Daoy (cell line): ENCODE data around the gene PACRG. TPM values are rescaled to one million over a fixed set of nuclear protein-coding genes. Genes with fewer than 3 reads are reported as not detected.
A peak's percentile ranks its signal among the peaks of the same experiment; 100 is the strongest.

Source experiments
- DNase-seq: peaks from one replicate; pipeline ENCODE4 v3.0.0-alpha.2; 2015; ENCODE audit warnings: low read depth
- total RNA-seq: library from RNA; depleted of rRNA; stranded (reverse); fragments of >200 nt; shearing (Covaris generic); gene quantifications from 2 replicates; pipeline ENCODE4 v1.2.3, GENCODE V29; 2014

PACRG gene
- total RNA-seq, 1 experiment from 2014 or later, result not detected

DNA sequence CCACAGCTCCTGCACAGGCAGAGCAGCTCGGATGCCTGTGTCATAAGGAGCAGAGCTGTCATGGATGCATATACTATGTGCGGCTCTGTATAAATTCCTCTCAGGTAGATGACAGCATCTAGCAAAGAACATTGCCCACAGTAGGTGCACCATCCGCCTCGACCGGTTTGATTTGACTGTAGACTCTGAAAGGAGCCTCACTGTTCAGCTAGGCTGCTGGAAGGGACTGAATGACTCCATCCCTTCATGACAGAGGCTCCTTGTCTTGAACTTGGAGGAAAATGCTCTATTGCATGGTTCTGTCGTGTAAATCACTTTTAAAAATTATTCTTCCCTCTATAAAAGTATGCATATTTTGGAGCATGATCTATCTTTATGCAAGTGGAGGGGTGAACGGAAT is 557.9 kb downstream of the PACRG start:
- DNase-seq, result no peak

DNA sequence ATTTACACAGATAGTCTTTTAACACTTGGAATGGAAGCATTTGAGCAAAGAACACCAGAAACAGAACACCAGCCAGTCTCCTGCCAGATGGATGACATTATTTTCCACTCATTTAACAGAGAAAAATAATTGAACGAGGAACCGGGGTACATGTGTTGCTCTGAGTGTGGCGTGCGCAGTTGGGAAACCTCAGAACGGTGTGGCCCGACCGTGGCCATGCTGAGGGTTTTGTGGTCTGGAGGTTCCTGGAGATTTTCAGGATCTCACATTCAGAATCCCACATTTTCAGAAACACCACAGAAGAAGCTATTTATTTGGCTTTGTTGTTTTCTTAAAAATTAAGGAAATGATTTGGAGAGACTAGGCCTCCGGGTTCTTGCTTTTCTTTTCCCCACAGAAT is 559.9 kb downstream of the PACRG start:
- peak; percentile 63 for DNase-seq

DNA sequence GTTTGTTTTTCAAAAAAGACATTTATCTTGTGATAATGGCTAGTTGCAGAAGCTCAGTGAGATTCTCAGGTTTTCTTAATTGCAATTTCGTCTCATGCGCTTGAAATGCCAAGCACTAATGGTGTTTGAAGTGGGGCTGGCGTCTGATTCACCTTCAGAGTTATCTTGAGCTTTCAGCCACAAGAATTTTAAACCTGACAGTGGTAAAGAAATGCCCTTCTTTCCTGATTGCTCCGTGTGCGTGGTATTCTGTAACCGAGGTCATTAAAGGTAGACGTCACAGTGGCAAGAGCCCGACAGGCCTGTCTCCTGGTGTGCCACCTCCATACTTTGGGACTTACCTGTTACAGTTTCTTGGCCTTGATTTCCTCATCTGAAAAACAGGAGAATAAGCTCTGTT is 560.3 kb downstream of the PACRG start:
- peak; percentile 84 for DNase-seq

DNA sequence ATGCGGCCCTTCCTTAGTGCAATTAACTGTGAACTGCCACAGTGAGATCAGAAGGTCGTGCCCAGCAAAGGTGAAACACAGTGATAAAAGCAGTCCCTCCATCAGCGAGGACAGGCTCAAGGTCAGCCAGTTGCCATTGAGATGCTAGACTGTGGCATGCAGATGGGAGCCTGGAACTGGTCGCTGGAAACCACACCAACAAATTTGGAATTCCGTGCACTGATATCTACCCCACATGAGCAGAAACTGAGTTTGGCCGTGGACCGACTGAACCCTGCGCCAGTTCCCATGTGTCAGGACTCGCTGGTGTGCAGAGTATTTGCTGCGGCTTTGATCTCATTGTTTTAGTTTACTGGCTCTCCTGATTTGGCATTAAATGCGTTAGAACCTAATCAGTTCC is 561.1 kb downstream of the PACRG start:
- peak; percentile 58 for DNase-seq

DNA sequence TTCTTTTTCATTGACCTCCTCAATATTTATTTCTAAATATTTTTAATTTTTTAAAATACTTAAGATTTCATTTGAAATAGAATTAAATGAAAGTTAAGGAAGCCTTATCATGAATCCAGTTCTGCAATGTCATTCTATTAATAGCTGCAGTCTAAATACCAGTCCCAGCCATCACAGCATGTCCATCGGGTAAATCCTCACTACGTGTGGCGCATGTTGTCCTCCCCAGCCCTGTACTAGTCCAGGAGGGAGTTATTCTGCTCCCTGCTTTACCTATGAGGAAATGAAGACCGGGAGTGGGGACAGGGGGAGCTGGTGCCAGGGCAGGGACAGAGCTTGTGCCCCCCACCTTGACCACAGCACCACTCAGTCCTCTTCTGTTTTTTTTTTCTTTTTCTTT is 561.7 kb downstream of the PACRG start:
- no peak for DNase-seq

DNA sequence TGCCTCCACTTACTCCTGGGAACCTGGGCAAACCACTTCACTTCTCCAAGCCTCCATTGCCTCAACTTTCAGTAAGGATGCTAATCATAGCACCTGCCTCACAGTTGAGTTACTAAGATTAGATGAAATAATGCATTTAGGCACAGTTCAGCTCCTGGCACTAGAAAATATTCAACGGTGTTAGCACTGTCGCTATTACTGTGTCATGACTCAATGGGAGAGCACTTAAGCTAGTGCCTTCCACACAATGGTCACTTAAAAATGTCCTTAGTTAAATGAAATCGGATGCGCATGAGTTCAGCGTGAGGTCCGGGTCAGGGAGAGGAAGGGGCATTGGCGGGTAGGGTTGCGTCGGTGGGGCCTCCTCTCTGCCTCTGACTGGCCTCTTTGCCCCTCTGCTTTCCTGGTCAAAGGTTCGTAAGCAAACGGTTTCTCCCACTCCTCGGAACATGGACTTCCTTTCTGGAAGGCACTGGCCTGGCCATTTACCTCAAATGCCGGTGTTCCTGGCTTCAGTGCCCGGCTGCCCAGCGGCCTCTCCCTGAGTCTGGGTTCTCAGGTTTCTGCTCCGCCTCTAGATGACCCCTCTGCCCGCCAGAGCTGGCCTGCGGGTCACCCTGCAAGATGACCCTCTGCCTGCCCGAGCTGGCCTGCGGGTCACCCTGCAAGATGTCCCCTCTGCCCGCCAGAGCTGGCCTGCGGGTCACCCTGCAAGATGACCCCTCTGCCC is 562.9 kb downstream of the PACRG start:
- DNase-seq, result no peak

DNA sequence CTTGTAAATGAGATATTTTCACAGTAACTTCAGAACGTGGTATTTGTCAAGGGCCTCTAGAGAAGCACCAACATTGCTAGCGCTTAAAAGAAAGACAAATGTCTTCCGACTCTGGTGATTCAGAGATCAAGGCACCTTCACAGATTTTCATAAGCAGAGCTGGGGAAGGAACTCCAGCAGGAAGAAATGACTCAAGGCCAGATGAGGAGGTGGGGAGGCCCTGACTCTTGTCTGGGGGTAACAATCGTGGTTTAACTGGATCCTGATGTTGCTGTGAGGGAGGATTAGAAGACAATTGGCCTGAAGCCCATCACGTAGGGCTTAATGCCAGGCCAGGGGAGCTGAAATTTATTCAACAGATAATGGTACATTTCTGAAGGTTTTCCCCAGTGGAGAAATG is 563.8 kb downstream of the PACRG start:
- peak; percentile 86 for DNase-seq

DNA sequence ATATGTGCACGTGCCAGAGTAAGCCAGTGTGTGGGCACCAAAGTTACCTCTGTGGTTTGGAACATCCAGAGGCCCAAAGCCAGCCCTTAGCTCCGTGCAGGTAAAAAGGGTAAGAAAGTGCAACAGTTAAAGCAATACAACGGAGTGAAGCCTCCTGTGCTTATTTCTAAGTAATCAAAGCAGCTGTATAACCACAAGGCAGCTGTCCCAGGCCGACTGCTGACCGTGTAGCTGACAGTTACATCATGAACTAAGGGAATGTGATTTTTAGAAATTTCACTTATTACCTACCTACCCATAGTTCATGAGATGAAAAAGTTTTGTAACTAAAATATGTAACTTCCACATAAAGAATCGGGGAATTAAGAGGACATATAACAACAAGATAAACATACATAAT is 565.5 kb downstream of the PACRG start:
- DNase-seq, result no peak

DNA sequence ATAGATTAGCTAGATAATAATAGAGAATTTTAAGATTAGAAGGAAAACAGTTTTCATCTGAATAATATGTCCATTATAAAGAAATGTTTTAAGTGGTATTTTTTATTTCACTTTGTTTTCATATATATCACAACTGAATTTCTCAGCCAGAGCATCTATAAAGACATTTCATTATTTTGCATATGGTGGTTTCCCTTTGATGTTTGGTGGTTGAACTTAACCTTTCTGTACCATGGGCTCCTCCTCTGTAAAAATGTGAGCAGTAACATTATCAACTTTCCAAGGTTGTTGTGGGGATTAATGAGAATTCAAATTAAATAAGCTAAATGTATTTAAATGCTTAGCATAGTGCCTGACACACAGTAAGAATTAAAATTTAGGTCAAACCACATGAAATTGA is 567.0 kb downstream of the PACRG start:
- DNase-seq, result no peak

DNA sequence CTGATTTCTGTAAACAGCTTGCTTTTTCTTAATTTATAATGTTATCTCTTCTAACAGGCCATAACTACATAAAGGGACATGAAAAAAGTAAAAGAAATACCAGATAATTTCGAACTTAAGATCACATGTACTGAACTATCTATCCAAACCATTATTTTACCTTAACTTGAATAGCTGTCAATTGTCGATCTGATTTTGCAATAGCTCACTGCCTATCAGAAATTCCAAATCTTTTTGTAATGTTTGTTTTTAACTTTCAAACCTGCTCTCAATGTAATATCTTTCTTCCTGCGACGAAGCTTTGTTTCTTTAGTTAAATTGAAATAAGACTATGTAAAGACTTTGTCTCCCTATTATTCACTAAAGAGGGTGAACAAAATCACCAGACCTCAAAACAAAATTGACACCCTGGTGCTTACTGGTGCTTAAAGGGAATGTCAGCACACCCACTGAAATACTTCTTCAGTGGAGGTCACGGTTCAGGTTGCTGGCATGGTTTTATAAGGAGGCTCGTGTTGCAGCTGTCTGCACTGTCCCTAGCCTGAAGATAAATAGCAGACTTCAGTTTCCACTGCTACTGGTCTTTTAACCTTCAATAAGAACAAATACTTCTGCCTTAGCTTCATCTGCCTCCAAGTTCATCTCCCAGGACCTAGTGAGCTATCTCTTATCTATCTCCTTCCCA is 569.2 kb downstream of the PACRG start:
- no peak for DNase-seq

DNA sequence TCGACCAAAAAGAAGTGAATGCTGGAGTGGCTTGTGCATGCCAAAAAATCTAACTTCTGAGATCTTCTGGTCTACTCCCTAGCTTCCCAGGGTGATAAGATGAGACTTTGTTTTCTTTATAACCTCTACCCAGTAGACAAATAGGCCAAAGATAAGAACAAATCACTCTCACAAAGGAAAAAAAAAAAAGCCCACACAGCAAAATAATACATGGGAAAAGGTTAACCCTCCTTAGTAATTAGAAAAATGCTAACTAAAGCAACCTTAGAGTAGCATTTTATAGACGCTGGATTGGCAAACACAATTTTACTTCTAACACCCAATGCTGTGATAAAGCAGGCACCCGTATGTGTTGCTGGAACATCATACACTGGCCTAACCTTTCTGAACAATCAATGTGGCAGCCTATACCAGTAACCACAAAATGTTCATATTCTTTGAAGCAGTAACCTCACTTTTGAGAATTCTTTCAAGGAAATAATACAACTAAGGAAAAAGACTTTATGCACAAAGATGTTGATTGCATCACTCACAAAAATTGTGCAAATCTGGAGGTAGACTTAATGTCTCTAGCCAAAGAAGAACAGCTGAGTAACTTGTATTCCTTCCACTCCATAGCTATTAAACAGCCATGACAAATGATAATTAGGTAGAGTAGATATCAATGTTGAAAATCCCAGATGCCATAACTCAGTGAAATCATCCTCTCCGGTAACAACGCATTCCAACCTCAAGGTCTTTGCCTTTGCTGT is 570.5 kb downstream of the PACRG start:
- no peak for DNase-seq

DNA sequence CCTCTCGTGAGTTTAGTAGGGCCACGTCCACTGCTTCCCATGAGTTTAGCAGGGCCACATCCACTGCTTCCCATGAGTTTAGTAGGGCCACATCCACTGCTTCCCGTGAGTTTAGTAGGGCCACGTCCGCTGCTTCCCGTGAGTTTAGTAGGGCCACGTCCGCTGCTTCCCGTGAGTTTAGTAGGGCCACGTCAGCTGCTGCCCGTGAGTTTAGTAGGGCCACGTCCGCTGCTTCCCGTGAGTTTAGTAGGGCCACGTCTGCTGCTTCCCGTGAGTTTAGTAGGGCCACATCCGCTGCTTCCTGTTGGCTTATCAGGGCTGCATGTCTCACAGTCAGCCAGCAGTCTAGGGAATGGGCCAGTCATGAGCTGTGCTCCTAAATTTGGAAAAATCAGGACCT is 573.1 kb downstream of the PACRG start:
- no peak for DNase-seq

DNA sequence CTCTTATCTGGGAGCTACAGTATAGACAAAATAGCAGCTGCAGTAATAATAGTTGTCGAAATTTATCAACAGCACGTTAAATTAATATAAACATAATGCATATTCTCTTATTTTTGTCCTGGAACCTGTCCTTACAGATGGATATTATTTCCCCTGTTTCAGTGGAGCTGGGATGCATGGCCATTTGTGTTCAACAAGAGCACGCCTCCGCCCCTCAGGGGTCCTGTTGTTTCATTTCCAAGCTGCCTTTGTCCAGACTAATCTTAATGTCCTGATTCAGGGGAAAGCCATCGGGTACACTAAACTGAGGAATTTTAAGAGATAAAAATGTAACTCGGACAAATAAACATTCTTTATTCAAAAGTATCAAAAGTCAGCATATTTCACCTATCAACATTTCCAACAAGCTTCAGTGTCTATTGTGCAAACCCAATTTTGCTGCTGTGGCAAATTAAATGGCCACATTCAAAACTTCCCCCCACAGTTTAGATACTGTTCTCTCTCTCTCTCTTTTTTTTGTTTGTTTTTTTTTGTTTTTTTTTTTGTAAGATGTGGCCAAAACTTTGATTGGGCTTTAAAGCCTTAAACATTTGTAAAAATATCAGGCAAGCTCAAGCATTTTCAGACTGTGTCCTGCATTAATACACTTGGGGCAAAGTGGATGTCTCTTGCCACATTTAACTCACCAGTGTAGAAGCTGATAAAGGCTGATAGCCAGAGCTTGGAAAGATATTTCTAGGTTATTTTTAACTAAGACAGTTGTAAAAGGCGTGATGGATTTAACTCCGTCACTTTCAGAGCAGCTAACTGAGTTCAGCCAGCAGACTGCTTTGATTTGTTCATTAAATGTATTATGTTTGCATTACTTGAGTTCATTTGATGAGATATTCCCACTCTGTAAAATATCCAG is 574.2 kb downstream of the PACRG start:
- peak; percentile 9 for DNase-seq

DNA sequence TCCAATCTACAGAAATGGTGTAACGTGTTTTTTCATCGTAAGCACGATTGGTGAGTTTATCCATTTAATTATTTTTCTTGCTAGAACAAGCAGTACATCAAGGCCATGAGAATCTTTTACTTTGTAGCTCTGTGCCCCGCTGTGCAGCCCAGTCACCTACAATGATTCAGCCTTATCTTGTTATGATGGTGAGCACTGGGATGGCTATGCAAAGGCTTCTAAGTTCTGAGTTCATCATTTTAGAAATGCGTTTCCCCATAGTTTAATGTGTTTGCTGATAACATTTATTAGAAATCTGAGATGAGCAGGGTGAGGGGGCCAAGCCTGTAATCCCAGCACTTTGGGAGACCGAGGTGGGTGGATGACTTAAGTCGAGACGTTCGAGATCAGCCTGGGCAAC is 575.0 kb downstream of the PACRG start:
- peak; percentile 70 for DNase-seq

DNA sequence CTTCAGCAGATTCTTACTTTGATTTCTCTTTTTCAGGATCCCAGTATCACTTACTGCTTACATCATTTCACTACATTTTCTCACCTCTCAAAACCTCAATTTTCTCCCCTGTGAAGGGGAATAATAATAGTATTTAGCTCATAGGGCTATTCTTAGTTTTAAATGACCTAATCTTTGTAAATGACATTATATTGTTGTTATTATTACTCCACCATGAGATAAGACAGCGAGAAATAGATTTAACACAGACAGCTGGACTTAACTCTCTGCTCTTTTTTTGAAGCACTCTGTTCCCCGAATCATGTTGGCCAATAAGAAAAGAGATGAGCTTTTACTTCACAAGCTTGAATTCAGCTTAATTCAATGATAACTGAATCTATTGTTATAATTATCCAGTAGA is 578.2 kb downstream of the PACRG start:
- no peak for DNase-seq

DNA sequence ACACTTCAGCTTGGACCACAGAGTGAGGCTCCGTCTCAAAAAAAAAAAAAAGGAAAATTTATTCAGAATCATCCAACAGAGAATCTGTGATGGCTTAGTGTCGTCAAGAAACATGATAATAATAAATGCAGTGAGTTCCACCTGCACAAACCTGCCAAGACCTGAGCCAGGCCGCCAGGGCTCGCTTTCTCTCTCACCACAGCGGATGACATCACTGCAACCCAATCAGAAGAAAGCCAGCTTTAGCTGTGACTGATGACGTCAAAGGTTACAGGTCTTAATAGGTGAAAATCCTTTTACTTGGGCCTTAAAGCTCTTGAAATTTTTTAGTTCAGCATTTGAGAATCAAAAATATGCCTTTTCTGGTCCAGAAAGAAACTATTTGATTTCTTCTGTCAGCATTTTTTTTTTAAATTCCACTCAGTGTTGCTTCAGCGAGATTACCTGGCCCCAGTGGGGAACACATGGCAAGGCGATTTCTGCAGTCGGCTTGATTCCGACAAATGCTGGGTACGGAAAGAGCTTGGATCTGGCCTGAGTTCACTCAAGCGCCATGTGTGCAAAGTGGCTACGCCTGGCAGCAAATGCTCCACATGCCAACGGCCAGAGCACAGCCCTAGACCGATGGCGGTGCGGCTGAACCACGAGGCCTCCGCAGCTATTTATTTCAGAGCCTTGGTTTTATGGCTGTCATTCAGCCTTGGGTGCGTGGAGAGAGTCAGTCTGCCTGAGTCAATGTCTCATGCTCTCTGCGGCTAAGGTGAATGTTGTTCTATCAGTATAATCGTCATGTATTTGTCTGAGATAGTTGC is 581.1 kb downstream of the PACRG start:
- peak; percentile 67 for DNase-seq

DNA sequence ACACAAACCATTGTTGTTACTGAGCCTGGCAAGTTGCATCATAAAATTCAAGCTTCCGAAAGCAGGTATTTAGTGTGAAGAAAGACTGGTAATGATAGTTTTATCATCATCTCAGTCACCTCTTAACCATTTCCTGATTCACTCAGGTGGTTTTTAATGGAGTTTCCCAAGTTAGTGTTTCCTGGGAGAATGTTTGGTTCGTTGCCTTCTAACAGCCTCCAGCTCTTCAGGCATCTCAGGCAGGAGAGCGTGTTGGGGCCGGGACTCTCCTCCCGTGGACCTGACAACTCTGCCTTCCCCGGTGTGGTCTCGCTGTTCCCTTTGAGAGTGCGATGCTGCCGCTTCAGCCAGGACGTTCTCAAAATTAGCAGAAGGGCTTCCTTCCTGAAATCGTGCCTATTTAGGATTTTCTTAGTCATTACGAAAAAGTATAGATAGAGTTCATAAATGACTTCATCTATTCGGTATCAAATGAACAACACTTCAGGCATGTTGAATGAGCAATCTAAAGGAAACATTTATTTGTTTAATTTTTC is 581.8 kb downstream of the PACRG start:
- peak; percentile 83 for DNase-seq

DNA sequence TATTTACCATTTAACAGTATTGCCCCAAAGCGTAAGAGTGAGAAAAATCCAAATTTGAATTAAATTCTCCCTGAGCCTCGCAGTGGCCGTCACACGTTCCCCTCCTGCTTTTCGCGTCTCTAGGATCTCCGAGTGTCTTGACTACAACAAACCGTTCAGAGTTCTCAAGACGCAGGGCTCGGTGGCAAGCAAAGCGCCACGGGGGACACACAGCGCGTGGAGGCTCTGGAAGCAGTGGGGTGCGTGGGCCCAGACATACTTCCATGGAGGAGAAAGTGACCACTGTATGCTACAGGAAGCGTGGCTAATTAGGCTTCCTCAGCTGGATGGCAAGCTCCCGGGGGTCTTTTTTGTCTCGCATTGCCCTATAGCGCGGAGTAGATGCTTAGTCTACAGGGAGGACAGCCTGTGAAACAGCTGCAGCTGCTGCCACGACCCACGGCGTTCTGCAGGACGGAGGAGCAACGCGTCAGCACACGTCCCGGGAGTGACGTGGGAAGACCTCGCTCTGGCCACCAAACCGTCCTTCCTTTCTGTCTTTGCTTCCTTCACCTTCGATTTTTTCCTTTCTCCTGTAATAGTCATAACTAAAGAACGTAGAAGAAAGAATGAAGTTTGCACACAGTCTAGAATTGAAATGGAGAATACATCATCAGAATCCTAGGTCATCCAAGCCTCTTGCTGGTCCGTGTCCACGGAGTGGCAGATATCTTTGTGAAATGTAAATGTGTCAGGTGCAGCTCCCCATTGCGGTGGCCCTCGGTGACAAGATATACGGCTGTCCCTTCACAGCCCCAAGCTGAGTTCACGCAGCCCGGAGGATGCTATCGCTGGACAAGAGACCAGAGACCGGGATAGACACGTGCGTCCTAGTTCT is 582.6 kb downstream of the PACRG start:
- no peak for DNase-seq

DNA sequence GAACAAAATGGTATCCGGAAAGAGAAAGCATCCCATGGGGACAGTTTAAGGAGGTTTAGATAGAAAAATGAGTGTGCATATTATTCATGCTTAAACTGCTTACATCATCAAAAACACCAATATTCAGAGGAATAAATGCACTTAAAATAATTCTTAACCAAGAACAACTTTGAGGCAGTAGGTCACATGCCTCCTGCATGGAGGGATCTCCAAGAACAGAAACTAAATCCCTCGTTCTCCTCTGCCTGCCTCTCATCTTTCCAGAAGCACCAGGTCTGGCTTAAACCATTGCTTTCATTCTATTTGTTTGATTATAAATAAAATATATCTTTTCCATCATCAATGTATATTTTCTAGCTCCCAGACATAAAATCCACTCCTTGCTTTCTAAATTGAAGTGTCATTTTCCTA is 583.2 kb downstream of the PACRG start:
- no peak for DNase-seq

DNA sequence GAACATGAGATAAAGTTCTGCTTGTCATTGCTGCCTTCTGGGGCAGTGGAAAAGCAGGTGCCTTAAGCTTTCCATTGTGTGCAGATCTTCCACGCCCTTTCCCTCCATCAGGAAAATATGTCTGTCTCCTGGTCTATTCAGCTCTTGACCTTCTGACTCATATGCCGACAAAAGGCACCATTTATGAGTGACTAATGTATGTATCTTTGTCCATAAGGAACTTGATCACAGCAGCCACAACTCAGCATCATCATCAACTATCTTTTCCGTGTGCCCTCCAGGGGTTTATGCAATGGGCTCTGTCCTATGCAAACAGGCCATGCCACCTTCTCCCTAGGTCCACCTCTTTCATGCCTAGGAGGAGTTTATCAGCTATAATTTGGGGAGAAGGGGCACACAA is 584.1 kb downstream of the PACRG start:
- peak; percentile 87 for DNase-seq
